Neural cell (in vitro differentiated cells): ENCODE results near the gene TIE1.

Experiments
- EZH2 ChIP-seq: fragments of 200-600, 300-800 bp; shearing (Covaris generic), sonication (generic); IDR thresholded peaks from 2 replicates; pipeline ENCODE4 v1.6.1; 2014; ENCODE audit warnings: antibody characterized with exemption, low read length, borderline replicate concordance, mild to moderate bottlenecking; ENCODE audit not compliant: insufficient read depth, poor library complexity, severe bottlenecking
- POLR2AphosphoS5 ChIP-seq: IDR thresholded peaks from 2 replicates; pipeline ENCODE4 v1.6.1; 2012
- RAD21 ChIP-seq: fragments of 450-650 bp; conservative IDR thresholded peaks from 2 replicates; pipeline ENCODE4 v1.6.1; 2014; ENCODE audit warnings: antibody characterized with exemption, mild to moderate bottlenecking, moderate library complexity
- TF ChIP-seq, protein P1 (sequence below): fragments of 450-650 bp; IDR thresholded peaks from 2 replicates; pipeline ENCODE4 v1.5.1; 2014; ENCODE audit warnings: antibody characterized with exemption, mild to moderate bottlenecking, moderate library complexity; ENCODE audit not compliant: poor library complexity, severe bottlenecking

DNA sequence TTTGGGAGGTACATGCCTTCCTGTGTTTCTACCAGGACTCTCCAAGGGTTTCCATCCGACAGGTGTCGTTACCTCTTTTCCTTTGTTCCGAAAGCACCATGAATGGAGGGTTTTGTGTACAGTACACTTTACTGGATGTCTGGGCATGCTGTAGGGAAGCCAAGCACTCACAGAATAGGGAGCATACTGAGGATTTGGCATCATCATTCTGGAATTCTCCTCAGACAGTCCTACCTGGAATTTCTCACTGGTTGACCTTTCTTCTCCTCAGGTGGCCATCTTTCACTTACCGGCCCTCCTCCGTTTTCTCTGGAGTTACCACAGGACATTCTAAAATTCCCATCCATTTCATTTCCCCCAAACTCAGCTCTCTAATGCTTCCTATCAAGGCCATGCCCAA, 30.9 kb downstream of the TIE1 start:
- TF ChIP-seq, protein P1, sequence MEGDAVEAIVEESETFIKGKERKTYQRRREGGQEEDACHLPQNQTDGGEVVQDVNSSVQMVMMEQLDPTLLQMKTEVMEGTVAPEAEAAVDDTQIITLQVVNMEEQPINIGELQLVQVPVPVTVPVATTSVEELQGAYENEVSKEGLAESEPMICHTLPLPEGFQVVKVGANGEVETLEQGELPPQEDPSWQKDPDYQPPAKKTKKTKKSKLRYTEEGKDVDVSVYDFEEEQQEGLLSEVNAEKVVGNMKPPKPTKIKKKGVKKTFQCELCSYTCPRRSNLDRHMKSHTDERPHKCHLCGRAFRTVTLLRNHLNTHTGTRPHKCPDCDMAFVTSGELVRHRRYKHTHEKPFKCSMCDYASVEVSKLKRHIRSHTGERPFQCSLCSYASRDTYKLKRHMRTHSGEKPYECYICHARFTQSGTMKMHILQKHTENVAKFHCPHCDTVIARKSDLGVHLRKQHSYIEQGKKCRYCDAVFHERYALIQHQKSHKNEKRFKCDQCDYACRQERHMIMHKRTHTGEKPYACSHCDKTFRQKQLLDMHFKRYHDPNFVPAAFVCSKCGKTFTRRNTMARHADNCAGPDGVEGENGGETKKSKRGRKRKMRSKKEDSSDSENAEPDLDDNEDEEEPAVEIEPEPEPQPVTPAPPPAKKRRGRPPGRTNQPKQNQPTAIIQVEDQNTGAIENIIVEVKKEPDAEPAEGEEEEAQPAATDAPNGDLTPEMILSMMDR = no peak
- no peak for TF ChIP-seq RAD21
- TF ChIP-seq POLR2AphosphoS5 = no peak
- no peak for TF ChIP-seq EZH2
